H1 (cell line): ENCODE measurements around the gene GMPR. TPM values are rescaled to one million over a fixed set of nuclear protein-coding genes. Genes with fewer than 3 reads are reported as not detected.
"Not testable (repeated sequence)": the region's sequence is repeated elsewhere in the genome, so short reads cannot be mapped to it uniquely, and the experiment has no call there.

Source experiments
- CTCF ChIA-PET: fragments of 300-600 bp; sonication (Branson Sonifier 250); formaldehyde crosslinking; loops from one replicate; lab custom pipeline; 2021; ENCODE audit not compliant: partially characterized antibody; lab: Charles Lee
- POLR2A ChIA-PET: fragments of 300-600 bp; sonication (Branson Sonifier 250); formaldehyde crosslinking; loops from one replicate; lab custom pipeline; 2021; ENCODE audit warnings: inconsistent platforms; ENCODE audit not compliant: partially characterized antibody; lab: Charles Lee
- DNase-seq, 2 experiments: peaks; one replicate each; pipeline versions ENCODE4 v3.0.0 to v3.0.0-alpha.2; 2010 to 2022; ENCODE audit warnings: low spot score in 2 of 2, low read depth in 1 of 2, mixed read lengths in 1 of 2
- FAIRE-seq: peaks from 2 replicates; lab custom pipeline; 2011; peaks lifted over from hg19 to GRCh38; lab: Jason Lieb, UNC
- H2AFZ ChIP-seq: 2 replicates; pipeline ENCODE4 v1.8.1; 2012; ENCODE audit warnings: low read length, inconsistent platforms
- H2AK5ac ChIP-seq: 2 replicates; pipeline ENCODE4 v1.6.1; 2013; ENCODE audit warnings: low read depth, low read length
- H2BK120ac ChIP-seq: replicated peaks from 2 replicates; pipeline ENCODE3; 2013; ENCODE audit warnings: low read depth, low read length, inconsistent platforms
- H2BK12ac ChIP-seq: 2 replicates; pipeline ENCODE4 v1.6.1; 2013; ENCODE audit warnings: low read depth, low read length
- H2BK15ac ChIP-seq: 2 replicates; pipeline ENCODE4 v1.6.1; 2013; ENCODE audit warnings: low read length
- H2BK20ac ChIP-seq: 2 replicates; pipeline ENCODE4 v1.6.1; 2013; ENCODE audit warnings: low read length
- H2BK5ac ChIP-seq: 2 replicates; pipeline ENCODE4 v1.6.1; 2013; ENCODE audit warnings: low read depth, low read length
- H3K14ac ChIP-seq: 2 replicates; pipeline ENCODE4 v1.6.1; 2013; ENCODE audit warnings: inconsistent platforms; ENCODE audit not compliant: insufficient read length
- H3K18ac ChIP-seq: 2 replicates; pipeline ENCODE4 v1.6.1; 2013; ENCODE audit warnings: low read length; ENCODE audit errors: extremely low read depth
- H3K23ac ChIP-seq: 2 replicates; pipeline ENCODE4 v1.6.1; 2013; ENCODE audit warnings: inconsistent platforms; ENCODE audit not compliant: insufficient read length
- H3K23me2 ChIP-seq: 2 replicates; pipeline ENCODE4 v1.6.1; 2013; ENCODE audit warnings: low read depth, low read length
- H3K27ac ChIP-seq: 2 replicates; pipeline ENCODE4 v1.6.1; 2011; ENCODE audit warnings: low read depth, low read length, inconsistent platforms
- H3K27me3 ChIP-seq, 4 experiments: replicated peaks in 1 of 4; 1 replicate in 1 of 4; 2 replicates in 3 of 4; pipeline versions ENCODE4 v1.6.1 to v1.8.1; 2011 to 2013; ENCODE audit warnings: low read length in 3 of 4, mild to moderate bottlenecking in 3 of 4, inconsistent platforms in 2 of 4, mixed read lengths in 2 of 4, moderate library complexity in 1 of 4; ENCODE audit not compliant: control insufficient read depth in 3 of 4, insufficient read depth in 3 of 4; ENCODE audit errors: extremely low read depth in 1 of 4
- H3K36me3 ChIP-seq, 4 experiments: 2 replicates each; pipeline versions ENCODE4 v1.6.1 to v1.8.1; 2011 to 2013; ENCODE audit warnings: mild to moderate bottlenecking in 4 of 4, low read length in 3 of 4, moderate library complexity in 2 of 4, control low read depth in 1 of 4, inconsistent platforms in 1 of 4; ENCODE audit not compliant: insufficient read depth in 4 of 4, control insufficient read depth in 2 of 4
- H3K4ac ChIP-seq: replicated peaks from 2 replicates; pipeline ENCODE3; 2013; ENCODE audit warnings: low read length, low read depth, mixed read lengths, inconsistent platforms; ENCODE audit not compliant: insufficient read length
- H3K4me1 ChIP-seq, 4 experiments: replicated peaks in 1 of 4; 1 replicate in 1 of 4; 2 replicates in 3 of 4; pipeline versions ENCODE4 v1.6.1 to v1.8.1; 2011 to 2013; ENCODE audit warnings: low read length in 3 of 4, inconsistent platforms in 2 of 4, mixed read lengths in 1 of 4; ENCODE audit not compliant: insufficient read depth in 4 of 4, control insufficient read depth in 3 of 4
- H3K4me2 ChIP-seq, 2 experiments: 2 replicates each; pipeline versions ENCODE4 v1.6.1 to v1.8.1; 2011 to 2013; ENCODE audit warnings: low read depth in 2 of 2, low read length in 2 of 2, control low read depth in 1 of 2, inconsistent platforms in 1 of 2, mild to moderate bottlenecking in 1 of 2; ENCODE audit not compliant: insufficient read depth in 1 of 2
- H3K4me3 ChIP-seq, 4 experiments: fragments of 200-600, 300-600 bp in 1 of 4; sonication (generic), shearing (Covaris generic), sonication (Bioruptor Twin) in 1 of 4; 2 replicates each; pipeline versions ENCODE4 v1.5.1 to v1.8.1; 2011 to 2016; ENCODE audit warnings: low read length in 4 of 4, low read depth in 3 of 4, control low read depth in 2 of 4, inconsistent platforms in 2 of 4, mild to moderate bottlenecking in 2 of 4, mixed read lengths in 1 of 4, moderate library complexity in 1 of 4; ENCODE audit not compliant: insufficient read depth in 2 of 4; ENCODE audit errors: extremely low read depth in 1 of 4
- H3K56ac ChIP-seq: replicated peaks from 2 replicates; pipeline ENCODE3; 2013; ENCODE audit warnings: low read depth, mild to moderate bottlenecking, mixed read lengths, low read length, inconsistent platforms; ENCODE audit not compliant: insufficient read length
- H3K79me1 ChIP-seq: 2 replicates; pipeline ENCODE4 v1.6.1; 2013; ENCODE audit warnings: low read depth, low read length, control low read depth
- H3K79me2 ChIP-seq, 2 experiments: 2 replicates each; pipeline versions ENCODE4 v1.6.1 to v1.8.1; 2012 to 2013; ENCODE audit warnings: low read length in 2 of 2, mild to moderate bottlenecking in 2 of 2, inconsistent platforms in 1 of 2; ENCODE audit not compliant: insufficient read depth in 2 of 2, control insufficient read depth in 1 of 2
- H3K9ac ChIP-seq, 4 experiments: replicated peaks in 1 of 4; 1 replicate in 1 of 4; 2 replicates in 3 of 4; pipeline versions ENCODE4 v1.6.1 to v1.8.1; 2011 to 2013; ENCODE audit warnings: low read depth in 3 of 4, low read length in 3 of 4, control low read depth in 2 of 4, mild to moderate bottlenecking in 2 of 4, moderate library complexity in 2 of 4, inconsistent platforms in 1 of 4; ENCODE audit errors: extremely low read depth in 1 of 4
- H3K9me3 ChIP-seq, 2 experiments: 2 replicates each; pipeline versions ENCODE4 v1.6.1 to v1.8.1; 2012 to 2013; ENCODE audit warnings: mild to moderate bottlenecking in 2 of 2, moderate library complexity in 2 of 2, control low read depth in 1 of 2, inconsistent platforms in 1 of 2, low read depth in 1 of 2, low read length in 1 of 2, mixed read lengths in 1 of 2; ENCODE audit not compliant: insufficient read depth in 2 of 2
- H4K20me1 ChIP-seq, 2 experiments: replicated peaks in 1 of 2; 2 replicates each; pipeline versions ENCODE3 to v1.8.1; 2011 to 2013; ENCODE audit warnings: inconsistent platforms in 2 of 2, low read length in 2 of 2, mild to moderate bottlenecking in 1 of 2; ENCODE audit not compliant: insufficient read depth in 2 of 2, control insufficient read depth in 1 of 2
- H4K5ac ChIP-seq: 2 replicates; pipeline ENCODE4 v1.6.1; 2013; ENCODE audit warnings: low read length, low read depth, mixed read lengths, inconsistent platforms; ENCODE audit not compliant: insufficient read length
- H4K8ac ChIP-seq: 2 replicates; pipeline ENCODE4 v1.8.0; 2013; ENCODE audit warnings: mild to moderate bottlenecking, moderate library complexity, low read length, inconsistent platforms; ENCODE audit not compliant: insufficient read depth; ENCODE audit errors: extremely low read depth
- H4K91ac ChIP-seq: replicated peaks from 2 replicates; pipeline ENCODE3; 2013; ENCODE audit warnings: low read length, mixed read lengths, inconsistent platforms; ENCODE audit not compliant: insufficient read length
- WGBS, 2 experiments: shearing (Covaris generic) in 1 of 2; methylation state at CpG; one replicate each; pipeline versions ENCODE4 v1.1.6 to v1.1.7; 2013 to 2015; ENCODE audit warnings: low lambda C conversion rate in 2 of 2, mixed read lengths in 2 of 2, inconsistent platforms in 1 of 2, low coverage in 1 of 2, missing lambda C conversion rate in 1 of 2; ENCODE audit not compliant: insufficient replicate concordance in 2 of 2, insufficient coverage in 1 of 2, insufficient read length in 1 of 2; ENCODE audit errors: extremely low coverage in 1 of 2, missing lambda C conversion rate in 1 of 2; 5-methylcytosine and 5-hydroxymethylcytosine counted together
- polyA plus RNA-seq, 7 experiments: library from polyadenylated mRNA; depleted of rRNA in 3 of 7; stranded (reverse) in 5 of 7; unstranded in 2 of 7; fragments of >200 nt in 5 of 7; fragments of 200-250 nt in 2 of 7; gene quantifications; 1 replicate in 5 of 7; 2 replicates in 1 of 7; 4 replicates in 1 of 7; pipeline versions ENCODE4 v1.2.1 to v1.2.3, GENCODE V29; 2011 to 2013; ENCODE audit warnings: missing spikeins in 2 of 7, mixed read lengths in 2 of 7
- total RNA-seq: library from RNA; stranded (reverse); fragmentation: NEBNext Ultra II Directional; extraction: Animal tissue kit (Norgen Biotek cat#: 25700); gene quantifications from 2 replicates; pipeline ENCODE4 v1.2.1, GENCODE V29; 2021

GMPR gene
- total and polyA plus RNA-seq, 2 of the 8 experiments (the other 6 are each of a cell fraction or from before 2014, with no cell fraction given), result 0.99 to 1.2 TPM

GRCh38 chr6:16259604-16260003 is 21.2 kb downstream of the GMPR start:
- H3K27ac ChIP-seq, H3K79me1 ChIP-seq, POLR2A ChIA-PET, H3K9ac ChIP-seq, H2BK15ac ChIP-seq, H3K27me3 ChIP-seq, H3K23me2 ChIP-seq, H3K23ac ChIP-seq, H3K36me3 ChIP-seq, H2BK5ac ChIP-seq, H4K20me1 ChIP-seq, H2BK120ac ChIP-seq, DNase-seq, H3K4me1 ChIP-seq, H3K18ac ChIP-seq, H2AK5ac ChIP-seq, CTCF ChIA-PET, H3K9me3 ChIP-seq, H2BK12ac ChIP-seq, H3K56ac ChIP-seq, H3K4ac ChIP-seq, H2BK20ac ChIP-seq, FAIRE-seq, H4K8ac ChIP-seq, H3K4me2 ChIP-seq, H3K14ac ChIP-seq, H4K91ac ChIP-seq, H4K5ac ChIP-seq, H3K4me3 ChIP-seq, H2AFZ ChIP-seq, H3K79me2 ChIP-seq: not testable (repeated sequence)
- WGBS, 2 experiments, result 93% methylated on average over 2 of the region's 3 CpGs; no CpG with 5 or more reads in 1 of the 2 experiments

GRCh38 chr6:16260602-16261001 is 22.2 kb downstream of the GMPR start:
- H3K14ac ChIP-seq, H3K79me1 ChIP-seq, H3K4ac ChIP-seq, H4K20me1 ChIP-seq, H3K79me2 ChIP-seq, H4K91ac ChIP-seq, POLR2A ChIA-PET, H3K36me3 ChIP-seq, H2BK12ac ChIP-seq, H3K4me3 ChIP-seq, H2AK5ac ChIP-seq, H3K56ac ChIP-seq, H2BK5ac ChIP-seq, H2AFZ ChIP-seq, H4K5ac ChIP-seq, H3K23me2 ChIP-seq, H3K4me1 ChIP-seq, H3K9me3 ChIP-seq, H3K4me2 ChIP-seq, H3K18ac ChIP-seq, H3K27ac ChIP-seq, H3K9ac ChIP-seq, H3K27me3 ChIP-seq, FAIRE-seq, H4K8ac ChIP-seq, H2BK120ac ChIP-seq, H3K23ac ChIP-seq, H2BK20ac ChIP-seq, DNase-seq, CTCF ChIA-PET, H2BK15ac ChIP-seq: not testable (repeated sequence)
- WGBS, 2 experiments, result 83% methylated on average over 7 of the region's 9 CpGs; no CpG with 5 or more reads in 1 of the 2 experiments
